Urinary bladder (tissue), 4 donors: Measurements from ENCODE around the gene ELFN1. TPM values are rescaled to one million over a fixed set of nuclear protein-coding genes. Genes with fewer than 3 reads are reported as not detected.

Experiments
- DNase-seq: peaks from one replicate; pipeline ENCODE4 v3.0.0-alpha.2; 2015; ENCODE audit errors: extremely low spot score
- H3K27ac ChIP-seq: one replicate; pipeline ENCODE4 v1.5.1; 2013; ENCODE audit warnings: low read depth, mild to moderate bottlenecking, moderate library complexity
- H3K36me3 ChIP-seq: one replicate; pipeline ENCODE4 v1.6.1; 2013; ENCODE audit warnings: mild to moderate bottlenecking, moderate library complexity; ENCODE audit not compliant: insufficient read depth
- H3K4me1 ChIP-seq: one replicate; pipeline ENCODE4 v1.6.1; 2013; ENCODE audit warnings: mild to moderate bottlenecking, moderate library complexity; ENCODE audit not compliant: insufficient read depth
- H3K4me3 ChIP-seq: one replicate; pipeline ENCODE4 v1.5.1; 2013; ENCODE audit warnings: low read depth, low read length
- WGBS: extraction: QIAGEN DNeasy Blood & Tissue Kit; methylation state at CpG from one replicate; pipeline ENCODE4 v1.1.7; 2013; 5-methylcytosine and 5-hydroxymethylcytosine counted together
- polyA plus RNA-seq: library from polyadenylated mRNA; stranded (reverse); fragments of 200-250 nt; gene quantifications from one replicate; pipeline ENCODE4 v1.2.3, GENCODE V29; 2013
- total RNA-seq: library from RNA; depleted of rRNA; stranded (reverse); fragments of >200 nt; gene quantifications from one replicate; pipeline ENCODE4 v1.2.3, GENCODE V29; 2014
- donor health status: healthy with polysubstance abuse.
- donor health status: healthy.

Gene ELFN1
- total and polyA plus RNA-seq, 2 donors, result 2.5 to 3.2 TPM

DNA sequence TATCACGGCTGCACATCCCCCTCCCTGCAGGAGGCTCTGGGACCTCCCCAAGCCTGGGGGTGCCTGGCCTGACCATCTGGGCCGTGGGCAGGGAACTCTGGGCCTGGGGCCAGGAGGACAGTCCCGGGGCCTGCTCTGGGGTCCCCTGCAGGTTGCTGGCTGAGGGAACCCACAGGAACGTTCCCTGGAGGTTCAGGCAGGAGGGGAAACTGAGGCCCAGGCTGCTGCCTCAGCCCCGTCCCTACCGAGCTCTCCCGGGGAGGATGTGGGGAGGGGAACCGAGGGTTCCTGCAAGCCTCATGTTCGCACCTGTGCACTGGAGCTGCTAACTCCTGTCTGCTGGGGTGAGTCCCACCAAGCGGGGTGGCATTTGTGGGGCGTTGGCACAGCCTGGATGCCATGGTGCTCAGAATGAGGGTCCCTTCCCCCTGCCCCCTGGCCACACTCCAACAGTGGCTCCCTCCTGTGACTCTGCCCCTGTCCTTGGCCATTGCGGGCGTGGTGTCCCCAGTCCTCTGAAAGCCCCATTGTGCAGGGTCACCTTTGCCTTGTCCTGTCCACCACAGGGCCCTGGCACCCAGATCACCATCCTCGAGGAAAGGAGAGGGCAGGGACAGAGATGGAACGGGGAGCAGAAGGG, 9.4 kb downstream of the ELFN1 start:
- 79% methylated on average over 15 of the region's 15 CpGs for whole genome bisulfite sequencing
- Histone ChIP-seq H3K4me3 (no peak overlapping the region), H3K4me1 (no peaks in the 10 kb centered on the region), H3K27ac (no peak overlapping the region), H3K36me3 (no peaks in the 10 kb centered on the region)
- DNase-seq, result no peak

DNA sequence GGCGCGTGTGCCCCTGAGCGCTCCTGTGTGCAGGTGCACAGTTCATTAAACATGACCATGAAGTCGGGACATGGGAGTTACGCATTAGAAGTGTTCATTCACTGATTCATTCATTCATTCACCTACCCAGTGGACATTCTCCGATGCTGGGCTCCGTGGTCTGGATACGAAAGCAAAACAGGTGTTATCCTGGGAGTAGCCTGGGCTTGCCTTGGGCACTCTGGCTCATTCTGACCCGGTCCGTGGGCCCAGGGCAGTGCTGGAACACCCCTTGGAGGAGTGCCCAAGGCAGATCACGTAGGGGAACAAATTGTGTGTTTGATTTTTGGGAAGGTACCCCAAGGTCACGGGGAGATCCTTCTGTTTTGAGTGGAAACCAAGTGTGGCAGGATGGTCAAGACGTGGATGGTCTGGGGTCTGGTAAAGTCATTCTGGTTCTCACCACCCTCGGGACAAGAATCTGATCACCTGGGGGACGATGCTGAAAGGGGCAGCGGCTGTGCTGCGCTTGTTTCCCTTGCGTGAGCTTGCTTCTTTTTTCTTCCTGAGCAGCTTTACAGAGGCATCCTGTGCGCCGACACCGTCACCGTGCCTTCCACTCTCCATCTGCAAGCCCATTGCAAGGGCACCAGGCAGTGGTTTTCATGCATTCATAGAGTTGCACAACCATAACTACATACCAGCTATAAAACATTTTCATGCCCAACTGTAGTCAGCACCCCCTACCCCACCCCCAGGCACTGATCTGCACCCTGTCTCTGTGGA, 10.1 kb downstream of the ELFN1 start:
- Histone ChIP-seq H3K4me3 (no peak overlapping the region), H3K36me3 (no peaks in the 10 kb centered on the region), H3K4me1 (no peaks in the 10 kb centered on the region), H3K27ac (no peak overlapping the region)
- DNase-seq, result no peak
- 91% methylated on average over 22 of the region's 22 CpGs for WGBS

DNA sequence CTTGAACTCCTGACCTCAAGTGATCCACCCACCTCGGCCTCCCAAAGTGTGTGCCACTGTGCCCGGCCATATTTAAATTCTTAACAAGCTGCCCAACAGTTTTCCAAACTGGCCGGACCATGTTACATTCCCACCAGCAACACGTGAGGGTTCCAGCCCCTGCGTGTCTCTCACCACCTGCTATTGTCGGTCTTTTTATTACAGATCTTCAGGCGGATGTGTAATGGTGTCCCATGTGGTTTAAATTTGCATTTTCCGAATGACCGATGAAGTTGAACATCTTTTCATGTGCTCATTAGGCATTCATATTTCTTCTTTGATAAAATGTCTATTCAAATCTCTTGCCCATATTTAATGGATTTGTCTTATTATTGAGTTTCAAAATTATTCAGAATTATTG, 11.5 kb downstream of the ELFN1 start:
- WGBS, result 88% methylated on average over 9 of the region's 9 CpGs
- H3K27ac ChIP-seq, result no peak overlapping the region
- DNase-seq, result no peak
- H3K36me3 ChIP-seq, result no peaks in the 10 kb centered on the region
- H3K4me1 ChIP-seq, result no peaks in the 10 kb centered on the region
- no peak overlapping the region for H3K4me3 ChIP-seq

DNA sequence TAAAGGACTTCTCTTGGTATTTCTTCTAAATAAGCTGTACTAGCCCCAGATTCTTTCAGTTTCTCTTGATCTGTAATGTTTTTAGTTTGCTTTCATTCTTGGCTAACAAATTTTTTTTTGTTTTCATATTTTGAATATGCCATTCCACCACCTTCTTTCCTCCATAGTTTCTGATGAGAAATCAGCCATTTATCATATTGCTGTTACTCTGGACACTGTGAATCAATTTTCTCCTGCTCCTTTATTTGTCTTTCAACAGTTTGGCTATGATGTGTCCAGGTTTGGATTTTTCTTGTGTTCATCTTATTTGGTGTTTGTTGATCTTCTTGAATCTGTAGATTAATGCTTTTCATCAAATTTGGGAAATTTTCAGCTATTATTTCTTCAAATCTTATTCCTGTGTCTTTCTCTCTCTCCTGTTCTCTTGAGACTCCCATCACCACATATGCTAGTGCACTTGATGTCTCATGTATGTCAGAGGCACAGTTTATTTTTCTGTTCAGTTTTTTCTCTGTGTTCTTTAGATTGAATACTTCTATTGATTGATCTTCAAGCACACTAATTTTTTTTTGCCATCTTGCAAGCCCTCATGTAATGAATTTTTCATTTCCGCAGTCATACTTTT, 15.0 kb downstream of the ELFN1 start:
- H3K4me1 ChIP-seq, result no peaks in the 10 kb centered on the region
- H3K27ac ChIP-seq, result no peak overlapping the region
- DNase-seq, result no peak
- WGBS, result 98% methylated on average over 1 of the region's 1 CpG
- H3K4me3 ChIP-seq, result no peak overlapping the region
- H3K36me3 ChIP-seq, result no peaks in the 10 kb centered on the region

DNA sequence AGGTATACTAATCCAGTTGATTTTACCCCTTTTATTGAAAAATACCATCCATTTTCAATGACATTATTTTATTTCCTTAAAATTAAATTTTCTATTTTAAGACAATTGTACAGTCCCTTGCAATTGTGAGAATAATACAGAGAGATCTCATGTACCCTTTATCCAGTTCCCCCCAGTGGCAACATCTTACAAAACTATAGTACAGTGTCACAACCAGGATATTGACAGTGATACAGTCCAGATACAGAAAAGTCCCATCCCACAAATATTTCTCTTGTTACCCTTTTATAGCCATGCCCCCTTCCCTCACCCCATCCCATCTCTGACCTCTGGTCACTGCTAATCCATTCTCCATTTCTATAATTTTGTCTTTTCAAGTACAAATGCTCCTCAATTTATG, 18.5 kb downstream of the ELFN1 start:
- Histone ChIP-seq H3K36me3 (no peaks in the 10 kb centered on the region), H3K4me1 (no peaks in the 10 kb centered on the region), H3K4me3 (no peak overlapping the region), H3K27ac (no peak overlapping the region)
- no peak for DNase-seq

DNA sequence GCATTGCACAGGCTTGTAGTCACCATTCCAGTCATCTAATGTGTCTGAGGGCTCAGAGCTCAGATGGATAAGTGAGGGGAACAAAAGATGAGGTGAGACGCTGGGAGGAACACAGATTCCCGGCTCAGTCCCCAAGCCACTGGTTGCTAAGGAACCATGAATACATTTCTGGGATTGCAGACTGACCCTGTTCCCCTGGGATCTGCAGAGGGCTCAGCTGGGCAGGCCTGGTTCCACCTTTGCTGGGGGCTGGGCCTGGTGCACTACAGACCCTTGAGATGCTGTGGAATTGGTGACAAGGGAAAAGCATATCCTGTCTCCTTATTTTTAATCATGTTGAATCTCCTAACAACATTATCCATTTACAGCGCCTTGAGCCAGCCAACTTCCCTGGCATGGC, 19.2 kb downstream of the ELFN1 start:
- H3K36me3 ChIP-seq, result no peaks in the 10 kb centered on the region
- no peak overlapping the region for H3K4me3 ChIP-seq
- 90% methylated on average over 3 of the region's 3 CpGs for WGBS
- H3K4me1 ChIP-seq, result no peaks in the 10 kb centered on the region
- DNase-seq, result no peak
- no peak overlapping the region for H3K27ac ChIP-seq

DNA sequence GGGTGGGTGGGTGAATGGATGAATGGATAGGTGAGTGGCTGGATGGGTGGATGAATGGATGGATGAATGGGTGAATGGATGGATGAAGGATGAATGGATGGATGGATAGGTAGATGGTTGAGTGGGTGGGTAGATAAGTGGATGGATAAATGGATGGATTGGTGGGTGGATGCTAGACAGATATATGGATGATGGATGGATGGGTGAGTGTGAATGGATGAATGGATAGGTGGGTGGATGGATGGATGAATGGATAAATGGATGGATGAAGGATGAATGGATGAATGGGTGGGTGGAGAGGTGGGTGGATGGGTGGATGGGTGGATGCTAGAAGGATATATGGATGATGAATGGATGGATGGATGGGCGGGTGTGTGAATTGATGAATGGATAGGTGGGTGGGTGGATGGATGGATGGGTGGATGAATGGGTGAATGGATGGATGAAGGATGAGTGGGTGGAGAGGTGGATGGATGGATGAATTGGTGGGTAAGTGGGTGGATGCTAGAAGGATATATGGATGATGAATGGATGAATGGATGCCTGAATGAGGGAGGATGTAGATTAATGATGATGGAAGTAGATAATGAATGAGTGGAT, 20.4 kb downstream of the ELFN1 start:
- H3K36me3 ChIP-seq, result no peaks in the 10 kb centered on the region
- 51% methylated on average over 1 of the region's 1 CpG for WGBS
- no peaks in the 10 kb centered on the region for H3K4me1 ChIP-seq
- no peak overlapping the region for H3K27ac ChIP-seq
- no peak overlapping the region for H3K4me3 ChIP-seq
- no peak for DNase-seq

DNA sequence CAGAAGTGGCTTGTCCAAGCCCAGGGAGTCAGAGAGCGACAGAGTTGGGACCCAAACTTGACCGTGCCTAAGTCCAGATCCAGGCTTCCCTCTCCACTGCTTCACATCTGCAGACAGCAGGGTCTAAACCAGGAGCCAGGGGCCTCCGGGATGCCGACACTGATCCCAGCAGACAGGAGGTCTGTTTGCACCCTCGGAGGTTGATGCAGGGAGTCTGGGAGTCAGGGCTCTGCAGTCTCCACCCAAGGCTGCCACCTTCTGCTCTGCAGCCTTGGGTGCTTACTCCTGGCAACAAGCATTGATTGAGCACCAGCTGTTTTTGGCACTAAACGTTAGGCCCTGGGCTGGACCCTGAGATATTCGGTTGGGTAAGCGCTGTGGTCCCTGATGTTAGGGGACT, 21.0 kb downstream of the ELFN1 start:
- Histone ChIP-seq H3K36me3 (no peaks in the 10 kb centered on the region), H3K4me3 (no peak overlapping the region), H3K27ac (no peak overlapping the region), H3K4me1 (no peaks in the 10 kb centered on the region)
- DNase-seq, result no peak
- 79% methylated on average over 8 of the region's 8 CpGs for WGBS

DNA sequence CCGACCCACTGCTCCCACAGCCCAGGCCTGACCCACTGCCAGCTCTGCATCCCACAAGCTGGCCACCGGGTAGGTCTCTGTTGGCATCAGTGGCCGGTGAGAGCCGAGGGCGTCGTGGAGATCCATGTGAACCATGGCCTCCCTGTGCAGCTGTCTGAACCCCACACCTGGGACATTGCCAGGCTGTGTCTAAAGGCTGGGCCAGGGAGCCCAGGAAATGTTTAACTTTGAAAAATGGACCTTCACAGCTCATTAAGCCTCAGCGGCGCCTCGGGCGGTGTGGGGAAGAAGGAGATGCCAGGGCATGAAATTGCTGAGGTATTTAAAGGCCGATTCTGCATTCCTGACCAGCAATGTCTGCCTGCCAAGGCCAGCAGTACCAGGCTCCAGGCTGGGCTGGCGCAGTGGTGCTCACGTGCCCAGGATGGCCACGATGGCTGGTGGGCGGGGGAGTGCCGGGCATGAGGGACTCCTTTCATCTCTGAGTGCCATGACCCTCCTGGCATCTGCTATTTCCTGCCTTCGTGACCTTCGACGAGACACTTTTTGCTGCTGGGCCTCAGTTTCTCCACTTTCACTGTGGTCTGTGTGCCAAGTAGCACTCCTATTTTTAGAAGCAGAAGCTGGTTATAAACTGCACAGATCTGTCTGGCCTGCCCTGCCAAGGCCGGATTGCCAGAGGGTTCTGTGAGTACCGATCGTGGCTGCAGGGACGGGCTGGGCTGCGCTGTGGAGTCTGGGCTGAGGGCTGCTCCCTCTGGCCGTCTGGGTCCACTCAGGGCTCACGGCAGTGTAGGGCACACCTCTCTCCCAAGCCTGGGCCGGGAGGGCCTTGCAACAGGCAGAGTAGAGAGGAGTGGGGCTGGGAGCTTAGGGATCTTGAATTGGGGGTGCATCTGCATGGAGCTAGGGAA, 21.8 kb downstream of the ELFN1 start:
- Histone ChIP-seq H3K4me1 (no peaks in the 10 kb centered on the region), H3K36me3 (no peaks in the 10 kb centered on the region), H3K27ac (no peak overlapping the region), H3K4me3 (no peak overlapping the region)
- DNase-seq, result no peak
- 76% methylated on average over 27 of the region's 27 CpGs for WGBS

DNA sequence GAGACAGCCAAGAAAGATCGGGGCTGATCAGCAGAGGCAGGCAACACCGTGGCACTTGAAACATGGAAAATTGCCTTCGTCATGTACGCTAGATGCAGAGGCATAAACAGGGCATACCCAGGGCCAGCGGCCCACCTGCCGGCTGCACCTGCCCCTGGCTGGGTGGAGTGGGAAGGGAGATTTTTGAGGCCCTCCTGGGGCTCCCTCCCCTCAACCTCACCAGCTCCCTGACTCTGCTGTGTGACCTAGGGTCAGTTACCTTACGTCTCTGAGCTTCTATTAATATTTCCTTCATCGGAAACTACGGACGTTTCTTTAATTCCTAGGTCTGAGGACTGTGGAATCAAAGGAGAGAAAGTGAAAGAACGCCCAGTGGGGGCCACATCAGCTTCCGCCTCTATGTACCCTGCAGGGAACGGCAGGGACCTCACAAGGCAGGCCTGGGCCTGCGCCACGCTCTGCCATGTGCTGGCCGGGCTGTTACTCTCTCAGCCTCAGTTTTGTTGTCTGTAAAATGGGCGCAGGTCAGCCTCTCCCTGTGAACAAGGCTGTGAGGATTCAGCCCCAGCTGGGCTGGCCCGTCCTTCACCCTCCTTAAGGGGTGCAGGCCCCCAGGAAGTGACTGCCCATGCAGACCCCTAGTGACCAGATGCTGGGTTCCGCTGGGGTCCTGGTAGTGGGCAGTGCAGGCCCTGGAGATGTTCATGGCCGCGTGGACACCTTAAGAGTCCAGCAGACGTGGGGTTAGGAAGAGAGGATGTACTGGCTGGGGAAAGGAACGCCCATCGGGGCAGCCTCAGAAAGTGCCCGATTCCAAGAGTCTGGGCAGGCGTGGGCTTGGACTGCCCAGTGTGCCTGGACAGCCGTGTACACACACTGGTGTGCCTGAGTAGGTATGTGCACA, 22.7 kb downstream of the ELFN1 start:
- Histone ChIP-seq H3K4me3 (no peak overlapping the region), H3K36me3 (no peaks in the 10 kb centered on the region), H3K4me1 (no peaks in the 10 kb centered on the region), H3K27ac (no peak overlapping the region)
- DNase-seq, result no peak
- 91% methylated on average over 27 of the region's 27 CpGs for WGBS

DNA sequence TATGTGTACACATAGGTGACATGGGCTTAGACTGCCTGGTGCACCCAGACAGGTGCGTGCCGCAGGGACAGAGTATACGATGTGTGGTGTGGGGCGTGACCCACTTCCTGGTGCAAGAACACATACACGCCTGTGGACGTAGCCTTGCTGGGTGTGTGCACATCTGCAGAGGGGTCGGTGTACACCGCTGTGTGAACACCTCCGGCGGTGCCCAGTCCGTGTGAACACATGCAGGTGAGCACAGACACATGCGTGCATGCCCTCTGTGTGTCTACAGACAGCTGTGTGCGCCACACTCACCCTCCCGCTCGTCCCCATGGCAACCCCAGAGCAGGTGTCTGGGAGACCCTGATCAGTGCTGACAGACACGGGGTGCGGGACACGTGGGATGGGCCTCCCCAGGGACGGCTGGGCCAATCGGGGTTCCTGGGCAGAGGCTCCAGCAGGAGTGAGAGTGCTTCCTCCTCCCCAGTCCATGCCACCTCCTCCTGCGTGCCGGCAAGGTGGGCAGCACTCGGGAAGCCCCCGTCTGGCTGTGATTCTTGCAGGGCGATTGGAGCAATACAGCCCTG, 23.4 kb downstream of the ELFN1 start:
- Histone ChIP-seq H3K27ac (no peak overlapping the region), H3K4me1 (no peaks in the 10 kb centered on the region), H3K4me3 (no peak overlapping the region), H3K36me3 (no peaks in the 10 kb centered on the region)
- DNase-seq, result no peak
- WGBS, result 76% methylated on average over 25 of the region's 25 CpGs

DNA sequence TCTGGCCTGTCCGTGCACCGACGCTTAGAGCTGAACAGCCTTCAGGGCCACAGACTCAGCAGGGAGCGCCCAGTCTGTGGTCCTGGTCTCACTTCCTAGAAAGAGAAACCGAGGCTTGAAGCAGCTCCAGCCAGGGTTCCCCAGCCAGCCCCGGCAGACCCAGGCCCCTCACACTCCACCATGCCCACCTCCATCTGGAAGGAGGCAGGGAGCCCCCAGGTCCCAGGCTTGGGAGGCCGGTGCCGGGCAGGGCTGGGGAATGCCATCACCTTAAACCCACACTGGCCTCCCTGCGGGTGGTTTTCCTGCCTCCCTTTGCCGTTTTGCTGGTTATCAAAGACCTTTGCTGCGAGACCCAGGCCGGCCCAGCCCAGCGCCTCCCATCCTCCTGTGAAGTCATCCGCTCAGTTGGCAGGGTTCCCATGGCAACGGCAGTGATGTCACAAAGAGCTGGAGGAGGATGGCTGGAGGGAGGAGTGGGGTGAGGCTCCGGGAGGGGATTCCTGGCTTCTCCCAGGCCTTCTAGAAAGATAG, 24.0 kb downstream of the ELFN1 start:
- no peak overlapping the region for H3K27ac ChIP-seq
- H3K4me1 ChIP-seq, result no peaks in the 10 kb centered on the region
- DNase-seq, result peak; percentile 48
- 41% methylated on average over 16 of the region's 16 CpGs for WGBS
- H3K36me3 ChIP-seq, result no peaks in the 10 kb centered on the region
- H3K4me3 ChIP-seq, result no peak overlapping the region
